OCI-LY3 (cell line): ENCODE results near the gene ETV3L.
"Not testable (repeated sequence)": the region's sequence is repeated elsewhere in the genome, so short reads cannot be mapped to it uniquely, and the experiment has no call there.

Experiments
- CTCF ChIP-seq: fragments of 200-600, 300-600 bp; sonication (generic); IDR thresholded peaks from 2 replicates; pipeline ENCODE4 v1.5.1; 2014; ENCODE audit warnings: antibody characterized with exemption, low read length, low read depth
- EZH2phosphoT487 ChIP-seq: fragments of 200-600 bp; shearing (Covaris generic); IDR thresholded peaks from 2 replicates; pipeline ENCODE4 v1.6.1; 2018; ENCODE audit warnings: antibody characterized with exemption, mixed run types, low read depth

GRCh38 chr1:157059241-157059640 is 40.4 kb downstream of the ETV3L start:
- TF ChIP-seq CTCF, EZH2phosphoT487: not testable (repeated sequence)
